Measurements from ENCODE around the gene CKS1B.

Gene CKS1B

GRCh38 chr1:154988058-154988954 lies 13.8 kb downstream of the CKS1B start:
- no peak overlapping the region for H4K8ac ChIP-seq (ENCODE audit: low read length)
- DNase-seq = no peak
- H3K4me2 ChIP-seq (ENCODE audit: low read length, poor library complexity, severe bottlenecking) = no peak overlapping the region
- 94% methylated on average over 17 of the region's 17 CpGs for WGBS
- no peak overlapping the region for H4K91ac ChIP-seq (ENCODE audit: low read length)
- H2AFZ ChIP-seq (ENCODE audit: low read depth, low read length) = no peak overlapping the region
- H3K4me1 ChIP-seq (ENCODE audit: control insufficient read depth, insufficient read depth, low read depth, low read length) = peaks cover 23% of the 10 kb centered on the region
- no peak overlapping the region for H2AK5ac ChIP-seq (ENCODE audit: low read length, severe bottlenecking)
- H3K23ac ChIP-seq (ENCODE audit: low read length in 2 of 2) = no peak overlapping the region
- no peak overlapping the region for H3K4me3 ChIP-seq (ENCODE audit: insufficient read depth in 1 of 2, low read depth in 1 of 2, low read length in 2 of 2)
- H3K4ac ChIP-seq (ENCODE audit: low read depth in 1 of 2, low read length in 2 of 2) = no peak overlapping the region
- no peak overlapping the region for H2BK120ac ChIP-seq (ENCODE audit: low read depth, low read length)
- H2BK12ac ChIP-seq (ENCODE audit: low read length in 2 of 2) = no peak overlapping the region
- H3K14ac ChIP-seq (ENCODE audit: low read length in 2 of 2) = no peak overlapping the region
- H3K9me3 ChIP-seq (ENCODE audit: control insufficient read depth, low read length) = no peaks in the 10 kb centered on the region
- no peaks in the 10 kb centered on the region for H3K27me3 ChIP-seq (ENCODE audit: control insufficient read depth in 1 of 2, insufficient read depth in 1 of 2, low read length in 2 of 2)
- H3K79me1 ChIP-seq (replicated peaks; ENCODE audit: low read length, poor library complexity, severe bottlenecking) = peaks cover 32% of the 10 kb centered on the region
- H2BK15ac ChIP-seq (ENCODE audit: low read depth, poor library complexity, severe bottlenecking) = no peak overlapping the region
- no peak overlapping the region for H3K9ac ChIP-seq (ENCODE audit: low read length)
- H2BK5ac ChIP-seq (ENCODE audit: low read depth, low read length, poor library complexity, severe bottlenecking) = no peak overlapping the region
- H3K18ac ChIP-seq (ENCODE audit: low read depth in 1 of 2, low read length in 2 of 2) = no peak overlapping the region
- H3K27ac ChIP-seq (ENCODE audit: low read length, poor library complexity, severe bottlenecking) = no peak overlapping the region
- peaks cover 45 to 48% of the 10 kb centered on the region in 2 experiments for H3K36me3 ChIP-seq (ENCODE audit: control insufficient read depth in 1 of 2, insufficient read depth in 2 of 2, low read depth in 1 of 2, low read length in 2 of 2)

GRCh38 chr1:154989195-154989860 lies 14.8 kb downstream of the CKS1B start:
- Histone ChIP-seq H3K23ac (ENCODE audit: low read length in 2 of 2) (no peak overlapping the region), H3K9me3 (ENCODE audit: control insufficient read depth, low read length) (no peaks in the 10 kb centered on the region), H3K79me1 (replicated peaks; ENCODE audit: low read length, poor library complexity, severe bottlenecking) (peaks cover 32% of the 10 kb centered on the region), H3K4me3 (ENCODE audit: insufficient read depth in 1 of 2, low read depth in 1 of 2, low read length in 2 of 2) (no peak overlapping the region), H4K91ac (ENCODE audit: low read length) (peak overlapping the region; percentile 16), H3K4me1 (ENCODE audit: control insufficient read depth, insufficient read depth, low read depth, low read length) (peaks cover 24% of the 10 kb centered on the region), H2BK5ac (ENCODE audit: low read depth, low read length, poor library complexity, severe bottlenecking) (no peak overlapping the region), H3K36me3 (ENCODE audit: control insufficient read depth in 1 of 2, insufficient read depth in 2 of 2, low read depth in 1 of 2, low read length in 2 of 2) (peaks cover 45 to 52% of the 10 kb centered on the region in 2 experiments), H3K18ac (ENCODE audit: low read depth in 1 of 2, low read length in 2 of 2) (no peak overlapping the region), H2AK5ac (ENCODE audit: low read length, severe bottlenecking) (no peak overlapping the region), H2BK12ac (ENCODE audit: low read length in 2 of 2) (no peak overlapping the region), H3K27me3 (ENCODE audit: control insufficient read depth in 1 of 2, insufficient read depth in 1 of 2, low read length in 2 of 2) (no peaks in the 10 kb centered on the region), H4K8ac (ENCODE audit: low read length) (no peak overlapping the region), H2AFZ (ENCODE audit: low read depth, low read length) (no peak overlapping the region), H3K9ac (ENCODE audit: low read length) (no peak overlapping the region), H3K27ac (ENCODE audit: low read length, poor library complexity, severe bottlenecking) (no peak overlapping the region), H3K14ac (ENCODE audit: low read length in 2 of 2) (no peak overlapping the region), H2BK120ac (ENCODE audit: low read depth, low read length) (no peak overlapping the region), H3K4ac (ENCODE audit: low read depth in 1 of 2, low read length in 2 of 2) (no peak overlapping the region), H3K4me2 (ENCODE audit: low read length, poor library complexity, severe bottlenecking) (no peak overlapping the region), H2BK15ac (ENCODE audit: low read depth, poor library complexity, severe bottlenecking) (no peak overlapping the region)
- 100% methylated on average over 1 of the region's 3 CpGs for WGBS
- DNase-seq = no peak

GRCh38 chr1:154990276-154990675 lies 15.8 kb downstream of the CKS1B start:
- H3K23ac ChIP-seq (ENCODE audit: low read length in 2 of 2) = no peak overlapping the region
- H2BK5ac ChIP-seq (ENCODE audit: low read depth, low read length, poor library complexity, severe bottlenecking) = no peak overlapping the region
- no peaks in the 10 kb centered on the region for H3K27me3 ChIP-seq (ENCODE audit: control insufficient read depth in 1 of 2, insufficient read depth in 1 of 2, low read length in 2 of 2)
- DNase-seq = no peak
- H2BK120ac ChIP-seq (ENCODE audit: low read depth, low read length) = no peak overlapping the region
- 96% methylated on average over 8 of the region's 8 CpGs for WGBS
- no peak overlapping the region for H3K4ac ChIP-seq (ENCODE audit: low read depth in 1 of 2, low read length in 2 of 2)
- H3K27ac ChIP-seq (ENCODE audit: low read length, poor library complexity, severe bottlenecking) = no peak overlapping the region
- H3K18ac ChIP-seq (ENCODE audit: low read depth in 1 of 2, low read length in 2 of 2) = no peak overlapping the region
- H3K4me1 ChIP-seq (ENCODE audit: control insufficient read depth, insufficient read depth, low read depth, low read length) = peaks cover 22% of the 10 kb centered on the region
- no peak overlapping the region for H2AFZ ChIP-seq (ENCODE audit: low read depth, low read length)
- no peak overlapping the region for H3K4me2 ChIP-seq (ENCODE audit: low read length, poor library complexity, severe bottlenecking)
- no peak overlapping the region for H2AK5ac ChIP-seq (ENCODE audit: low read length, severe bottlenecking)
- H4K8ac ChIP-seq (ENCODE audit: low read length) = no peak overlapping the region
- H3K4me3 ChIP-seq (ENCODE audit: insufficient read depth in 1 of 2, low read depth in 1 of 2, low read length in 2 of 2) = no peak overlapping the region
- H2BK12ac ChIP-seq (ENCODE audit: low read length in 2 of 2) = no peak overlapping the region
- no peak overlapping the region for H3K14ac ChIP-seq (ENCODE audit: low read length in 2 of 2)
- H3K79me1 ChIP-seq (replicated peaks; ENCODE audit: low read length, poor library complexity, severe bottlenecking) = peaks cover 31% of the 10 kb centered on the region
- peak overlapping the region; percentile 11 for H4K91ac ChIP-seq (ENCODE audit: low read length)
- H3K9me3 ChIP-seq (ENCODE audit: control insufficient read depth, low read length) = no peaks in the 10 kb centered on the region
- no peak overlapping the region for H2BK15ac ChIP-seq (ENCODE audit: low read depth, poor library complexity, severe bottlenecking)
- H3K9ac ChIP-seq (ENCODE audit: low read length) = no peak overlapping the region
- peaks cover 45 to 52% of the 10 kb centered on the region in 2 experiments for H3K36me3 ChIP-seq (ENCODE audit: control insufficient read depth in 1 of 2, insufficient read depth in 2 of 2, low read depth in 1 of 2, low read length in 2 of 2)
